GF-D8 (cell line): Measurements from ENCODE around the gene GRHL1.

Source experiments
- DNase-seq: peaks from one replicate; lab custom pipeline; 2025; lab: John Stamatoyannopoulos, UW

Gene GRHL1

DNA sequence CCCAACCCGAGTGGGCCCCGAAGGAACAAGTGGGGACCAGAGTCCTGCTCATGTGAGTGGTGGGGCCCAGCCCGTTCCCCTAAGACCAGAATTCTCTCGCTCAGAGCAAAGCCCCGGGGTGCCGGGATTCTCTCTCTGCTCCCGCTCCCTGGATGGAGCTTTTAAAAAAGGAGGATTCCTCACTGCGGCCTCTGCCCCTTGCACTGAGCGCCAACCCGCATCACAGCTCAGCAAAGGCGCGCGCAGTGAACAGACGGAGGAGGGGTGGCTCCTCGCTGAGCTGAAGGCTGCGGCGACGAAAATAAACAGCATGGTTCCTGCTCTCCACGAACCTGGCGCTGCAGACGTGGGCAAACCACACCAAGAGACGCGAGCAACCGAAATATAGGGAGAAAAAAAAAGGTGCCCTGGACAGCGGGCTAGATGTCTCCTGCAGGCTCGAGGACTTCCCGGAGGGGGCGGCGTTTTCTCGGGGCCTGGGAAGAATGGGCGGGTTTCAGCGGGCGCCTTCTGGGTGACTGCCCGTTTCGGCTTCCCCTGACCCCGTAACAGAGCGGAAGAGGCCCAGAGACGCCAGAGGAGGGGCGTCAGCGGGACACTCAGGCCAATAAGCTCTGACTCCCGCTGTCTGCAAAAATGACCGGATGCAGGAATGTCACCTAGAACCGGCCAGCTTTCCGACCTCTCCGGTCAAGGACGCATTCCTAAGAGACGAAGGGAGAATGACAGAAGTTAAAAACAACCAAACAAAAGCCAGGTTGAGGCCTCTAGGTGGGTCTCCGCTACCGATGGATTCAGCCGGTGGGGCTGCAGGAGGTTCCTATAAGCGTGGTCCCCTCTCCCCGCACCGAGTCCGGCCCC lies 91.0 kb downstream of the GRHL1 start:
- peak; percentile 21 for DNase-seq

DNA sequence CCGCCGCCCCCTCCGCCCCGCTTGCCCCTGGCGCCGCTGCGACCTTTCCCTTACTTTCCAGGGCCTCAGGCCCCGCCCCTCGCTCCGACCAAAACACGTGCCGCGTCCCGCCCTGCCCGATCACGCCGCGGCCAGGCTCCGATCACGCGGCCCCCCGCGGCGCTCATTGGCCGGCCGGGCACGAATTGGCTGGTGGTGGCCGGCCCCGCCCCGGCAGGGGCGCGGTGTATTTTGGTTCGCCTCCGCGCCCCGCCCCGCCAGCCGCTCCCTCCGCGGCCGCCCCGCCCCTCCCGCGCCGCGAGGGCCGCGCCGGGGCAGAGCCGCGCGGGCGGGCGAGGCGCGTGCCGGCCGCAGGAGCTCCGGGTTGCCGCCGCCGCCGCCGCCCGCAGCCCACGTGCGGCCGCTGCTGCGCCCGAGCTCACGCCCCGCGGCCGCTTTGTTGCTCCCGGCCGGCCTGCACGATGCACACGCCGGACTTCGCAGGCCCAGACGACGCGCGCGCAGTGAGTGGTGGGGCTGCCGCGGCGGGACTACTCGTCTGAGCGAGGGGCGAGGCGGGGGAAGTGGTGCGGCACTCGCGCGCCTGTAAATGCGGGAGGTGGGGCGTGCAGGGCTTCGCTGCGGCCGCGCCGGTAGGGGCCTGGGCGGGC lies 91.9 kb downstream of the GRHL1 start, which contains the start of gene KLF11:
Gene KLF11, plus strand, starts transcription at position 295 of the 650 bp plus-strand sequence. Its CDS starts 167 bp downstream, at position 462.
- DNase-seq: peak; percentile 76

DNA sequence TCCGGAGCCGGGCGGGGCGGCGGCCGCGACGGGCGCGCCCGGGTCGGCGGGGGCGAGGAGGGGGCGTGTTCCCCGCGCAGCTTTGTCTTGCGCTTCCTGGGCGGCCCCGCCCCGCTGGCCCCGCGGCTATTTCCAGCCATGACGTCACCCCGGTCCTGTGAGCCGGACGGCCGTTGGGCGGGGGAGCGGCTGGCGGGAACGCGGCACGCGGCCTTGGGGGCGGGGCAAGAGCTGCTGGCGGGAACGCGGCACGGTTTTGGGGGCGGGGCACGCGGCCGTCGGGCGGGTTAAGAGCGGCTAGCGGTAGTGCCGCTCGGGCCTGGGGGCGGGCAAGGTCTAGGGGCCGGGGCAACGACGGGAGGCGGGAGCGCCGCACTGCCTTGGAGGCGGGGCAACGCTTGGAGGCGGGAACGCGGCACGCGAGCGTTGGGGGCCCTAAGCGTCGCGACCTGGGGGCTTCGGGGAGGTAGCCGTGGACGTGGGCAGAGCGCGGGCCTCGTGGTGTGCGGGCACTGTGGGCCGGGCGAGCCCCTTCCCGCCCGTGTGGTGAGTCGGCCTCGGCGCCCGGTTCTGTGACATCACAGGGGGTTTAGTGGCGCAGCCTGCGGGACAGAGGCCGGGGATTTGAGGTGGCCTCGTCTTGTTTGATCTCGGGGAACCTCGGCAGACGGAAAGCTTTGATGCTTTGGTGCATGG lies 92.6 kb downstream of the GRHL1 start:
- DNase-seq: peak; percentile 86

DNA sequence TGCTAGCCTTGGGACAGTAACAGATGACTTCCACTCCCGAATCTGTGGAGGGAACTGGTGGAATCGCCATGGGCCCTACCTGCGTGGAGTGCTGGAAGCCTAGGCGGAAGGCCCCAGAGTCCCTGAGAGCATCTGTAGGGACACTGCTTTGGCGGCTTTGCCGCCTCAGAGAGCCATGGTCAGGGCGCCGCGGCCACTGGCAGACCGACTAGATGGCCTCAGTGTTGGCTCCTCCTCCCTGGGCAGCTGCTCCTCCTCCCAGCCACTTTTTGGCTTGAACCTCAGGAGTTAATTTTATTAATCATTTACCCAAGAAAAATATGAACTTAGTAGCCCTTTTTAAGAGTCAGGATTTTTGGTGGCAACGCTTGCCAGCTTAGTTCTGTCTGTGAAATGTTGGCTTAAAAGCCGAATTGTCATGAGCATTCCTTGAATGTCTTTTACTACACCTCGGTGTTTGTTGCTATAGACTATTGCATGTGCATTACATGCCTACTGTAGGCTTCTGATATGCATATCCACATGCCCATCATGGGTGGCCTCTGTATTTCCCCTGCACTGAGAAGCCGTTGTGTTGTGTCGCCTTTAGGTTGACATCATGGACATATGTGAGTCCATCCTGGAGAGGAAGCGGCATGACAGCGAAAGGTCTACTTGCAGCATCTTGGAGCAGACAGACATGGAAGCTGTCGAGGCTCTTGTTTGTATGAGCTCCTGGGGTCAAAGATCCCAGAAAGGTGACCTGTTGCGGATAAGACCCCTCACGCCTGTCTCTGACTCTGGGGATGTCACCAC lies 94.3 kb downstream of the GRHL1 start:
- DNase-seq: no peak

DNA sequence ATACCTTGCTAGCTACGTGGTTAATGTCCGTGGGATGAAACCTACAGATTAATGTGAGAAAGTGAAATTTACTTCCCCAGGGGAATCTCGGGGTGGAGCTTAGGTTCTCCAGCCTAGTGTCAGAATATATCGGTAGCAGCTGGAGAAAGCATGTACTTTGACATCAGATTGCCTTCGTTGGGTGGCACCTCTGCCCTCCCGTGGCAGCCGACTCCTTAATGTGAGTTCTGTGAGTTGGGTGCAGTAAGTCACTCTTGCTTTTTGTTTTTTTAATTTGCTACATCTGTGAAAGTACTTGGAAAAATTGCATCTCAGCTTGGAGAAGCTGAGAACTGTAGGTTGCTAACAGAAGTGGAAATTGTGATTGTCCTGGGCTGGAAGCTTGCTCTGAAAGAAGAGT lies 95.4 kb downstream of the GRHL1 start:
- no peak for DNase-seq

DNA sequence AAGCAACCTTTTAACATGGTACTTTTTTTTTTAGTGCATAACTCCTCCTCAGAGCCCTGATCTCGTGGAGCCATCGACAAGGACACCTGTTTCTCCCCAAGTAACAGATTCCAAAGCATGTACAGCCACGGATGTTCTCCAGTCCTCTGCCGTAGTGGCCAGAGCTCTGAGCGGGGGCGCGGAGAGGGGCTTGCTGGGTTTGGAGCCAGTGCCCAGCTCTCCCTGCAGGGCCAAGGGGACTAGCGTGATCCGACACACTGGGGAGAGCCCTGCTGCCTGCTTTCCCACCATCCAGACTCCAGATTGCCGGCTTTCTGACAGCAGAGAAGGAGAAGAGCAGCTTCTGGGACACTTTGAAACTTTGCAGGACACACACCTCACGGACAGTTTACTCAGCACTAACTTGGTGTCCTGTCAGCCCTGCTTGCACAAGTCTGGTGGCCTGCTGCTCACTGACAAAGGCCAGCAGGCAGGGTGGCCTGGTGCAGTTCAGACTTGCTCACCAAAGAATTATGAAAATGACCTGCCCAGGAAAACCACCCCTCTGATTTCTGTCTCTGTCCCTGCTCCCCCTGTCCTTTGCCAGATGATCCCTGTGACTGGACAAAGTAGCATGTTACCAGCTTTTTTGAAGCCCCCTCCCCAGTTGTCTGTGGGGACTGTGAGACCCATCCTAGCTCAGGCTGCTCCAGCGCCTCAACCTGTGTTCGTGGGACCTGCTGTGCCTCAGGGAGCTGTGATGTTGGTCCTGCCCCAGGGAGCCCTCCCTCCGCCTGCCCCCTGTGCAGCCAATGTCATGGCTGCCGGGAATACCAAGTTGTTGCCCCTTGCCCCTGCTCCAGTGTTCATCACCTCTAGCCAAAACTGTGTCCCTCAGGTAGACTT lies 96.4 kb downstream of the GRHL1 start:
- no peak for DNase-seq

DNA sequence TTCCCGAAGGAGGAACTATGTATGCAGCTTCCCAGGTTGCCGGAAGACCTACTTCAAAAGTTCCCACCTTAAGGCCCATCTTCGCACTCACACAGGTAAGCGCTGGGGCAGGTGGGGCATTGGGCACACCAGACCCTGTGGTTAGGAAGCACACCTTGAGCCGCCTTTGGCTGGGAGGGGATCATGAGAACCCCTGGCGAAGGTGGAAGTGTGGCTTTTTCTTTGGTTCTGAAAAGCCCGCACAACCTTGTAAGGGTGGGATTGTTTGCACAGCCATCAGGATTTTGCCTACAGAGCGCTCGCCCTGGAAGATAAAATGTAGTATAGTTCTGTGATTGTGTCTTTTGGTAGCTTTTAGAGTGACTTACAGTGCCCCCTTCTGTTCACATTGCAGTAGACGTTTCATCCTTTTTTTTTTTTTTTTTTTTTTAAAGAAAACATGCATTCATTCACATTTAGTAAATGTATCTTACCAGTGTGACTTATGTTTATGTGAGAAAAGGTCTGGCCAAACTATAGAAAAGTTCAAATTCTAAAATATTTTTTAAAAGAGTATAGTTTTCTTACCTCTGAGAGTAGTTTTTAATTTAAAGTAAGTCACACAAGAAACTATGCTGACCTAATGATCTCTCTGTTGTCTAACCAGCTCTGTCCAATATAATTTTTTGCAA lies 97.1 kb downstream of the GRHL1 start:
- DNase-seq: peak; percentile 2
